Activated CD8-positive, alpha-beta memory T cell treated with anti-CD3 and anti-CD28 coated beads, Interleukin-2, amount 10 ng/mL, durations not matched to agents 7 days and 5 days (primary cell): ENCODE results near the gene TSSK6. TPM values are rescaled to one million over a fixed set of nuclear protein-coding genes. Genes with fewer than 3 reads are reported as not detected.

Experiments
- ATAC-seq: fragments of 150-1000 bp; cut with Tn5 transposase; one replicate; pipeline ENCODE4 v1.10.0; 2021; ENCODE audit warnings: moderate library complexity
- CTCF ChIA-PET: fragments of 350-600 bp; sonication (Branson Sonifier 250); formaldehyde crosslinking; loops from one replicate; lab custom pipeline; 2021; ENCODE audit warnings: antibody characterized with exemption; lab: Charles Lee
- DNase-seq: peaks from one replicate; pipeline ENCODE4 v3.0.0-alpha.2; 2020
- H3K27ac Mint-ChIP-seq: one replicate; pipeline ENCODE4 v1.8.0; 2021; ENCODE audit warnings: mild to moderate bottlenecking, mixed read lengths
- H3K27me3 Mint-ChIP-seq: one replicate; pipeline ENCODE4 v1.8.0; 2021; ENCODE audit warnings: mixed read lengths
- H3K36me3 Mint-ChIP-seq: one replicate; pipeline ENCODE4 v1.8.0; 2021; ENCODE audit warnings: mild to moderate bottlenecking, mixed read lengths
- H3K4me1 Mint-ChIP-seq: one replicate; pipeline ENCODE4 v1.8.0; 2021; ENCODE audit warnings: mixed read lengths
- H3K4me3 Mint-ChIP-seq: one replicate; pipeline ENCODE4 v1.8.0; 2021; ENCODE audit warnings: mild to moderate bottlenecking, moderate library complexity, mixed read lengths
- H3K9me3 Mint-ChIP-seq: one replicate; pipeline ENCODE4 v1.8.0; 2022; ENCODE audit warnings: low read depth, mixed read lengths
- total RNA-seq, 2 experiments: library from RNA; stranded (reverse); gene quantifications; one replicate each; pipeline ENCODE4 v1.2.3, GENCODE V29; 2021

Gene TSSK6
- total RNA-seq, 2 experiments from 2014 or later: 4.2 to 6.3 TPM

- CTCF ChIA-PET: interaction anchor here (0.6 to 5.9 kb wide), 8 partner anchors 34 to 318 kb away, joined by 3 to 145 read pairs (median 8); partner anchors contain the start of gene GATAD2A
- Mint-ChIP-seq H3K4me1 (peaks cover 35% of the 10 kb centered on the region), H3K27me3 (no peaks in the 10 kb centered on the region), H3K4me3 (no peak overlapping the region), H3K9me3 (no peaks in the 10 kb centered on the region), H3K36me3 (peaks cover 31% of the 10 kb centered on the region), H3K27ac (no peak overlapping the region)
- no peak for ATAC-seq
- no peak for DNase-seq
Measured at GRCh38 chr19:19492026-19492610, 23.2 kb downstream of the TSSK6 start.

GRCh38 chr19:19491321-19492025 is 23.9 kb downstream of the TSSK6 start:
- H3K27ac Mint-ChIP-seq: no peak overlapping the region
- H3K9me3 Mint-ChIP-seq: no peaks in the 10 kb centered on the region
- H3K27me3 Mint-ChIP-seq: no peaks in the 10 kb centered on the region
- no peak overlapping the region for H3K4me3 Mint-ChIP-seq
- H3K4me1 Mint-ChIP-seq: peaks cover 38% of the 10 kb centered on the region
- DNase-seq (no peak), ATAC-seq (no peak)
- CTCF ChIA-PET: interaction anchor here (0.9 to 5.9 kb wide), 26 partner anchors 15 to 346 kb away, joined by 3 to 145 read pairs (median 10); partner anchors contain the start of gene GATAD2A
- peaks cover 27% of the 10 kb centered on the region for H3K36me3 Mint-ChIP-seq

- H3K4me1 Mint-ChIP-seq: peaks cover 39% of the 10 kb centered on the region
- H3K9me3 Mint-ChIP-seq: no peaks in the 10 kb centered on the region
- CTCF ChIA-PET: interaction anchor here (0.7 to 5.9 kb wide), 44 partner anchors 14 to 901 kb away, joined by 3 to 145 read pairs (median 6); partner anchors contain the start of genes BORCS8, GATAD2A, NDUFA13 and RFXANK
- peak; percentile 16 for ATAC-seq
- peaks cover 19% of the 10 kb centered on the region for H3K36me3 Mint-ChIP-seq
- H3K4me3 Mint-ChIP-seq: no peak overlapping the region
- no peaks in the 10 kb centered on the region for H3K27me3 Mint-ChIP-seq
- H3K27ac Mint-ChIP-seq: peak overlapping the region; percentile 95
- DNase-seq: peak; percentile 89
Measured at GRCh38 chr19:19490214-19490968, 25.0 kb downstream of the TSSK6 start.

GRCh38 chr19:19489804-19490204 is 25.5 kb downstream of the TSSK6 start:
- H3K27ac Mint-ChIP-seq: peak overlapping the region; percentile 95
- peak overlapping the region; percentile 43 for H3K4me3 Mint-ChIP-seq
- DNase-seq (no peak), ATAC-seq (peak; percentile 6)
- H3K9me3 Mint-ChIP-seq: no peaks in the 10 kb centered on the region
- CTCF ChIA-PET: interaction anchor here (0.7 to 5.9 kb wide), 40 partner anchors 14 to 900 kb away, joined by 3 to 145 read pairs (median 6); partner anchors contain the start of genes BORCS8, GATAD2A, NDUFA13 and RFXANK
- no peaks in the 10 kb centered on the region for H3K27me3 Mint-ChIP-seq
- peaks cover 44% of the 10 kb centered on the region for H3K4me1 Mint-ChIP-seq
- peaks cover 16% of the 10 kb centered on the region for H3K36me3 Mint-ChIP-seq

- H3K4me1 Mint-ChIP-seq: peaks cover 44% of the 10 kb centered on the region
- H3K4me3 Mint-ChIP-seq: peak overlapping the region; percentile 43
- H3K27me3 Mint-ChIP-seq: no peaks in the 10 kb centered on the region
- no peaks in the 10 kb centered on the region for H3K9me3 Mint-ChIP-seq
- peak overlapping the region; percentile 95 for H3K27ac Mint-ChIP-seq
- DNase-seq (peak; percentile 99), ATAC-seq (peak; percentile 87)
- CTCF ChIA-PET: interaction anchor here (0.9 to 5.9 kb wide), 24 partner anchors 13 to 343 kb away, joined by 3 to 145 read pairs (median 10); partner anchors contain the start of genes GATAD2A and NDUFA13
- H3K36me3 Mint-ChIP-seq: peaks cover 11% of the 10 kb centered on the region
Measured at GRCh38 chr19:19488875-19489690, 26.3 kb downstream of the TSSK6 start.

GRCh38 chr19:19487950-19488874 is 27.1 kb downstream of the TSSK6 start:
- DNase-seq: no peak

GRCh38 chr19:19487077-19487949 is 28.0 kb downstream of the TSSK6 start:
- DNase-seq (no peak), ATAC-seq (no peak)
- Mint-ChIP-seq H3K4me3 (no peak overlapping the region), H3K9me3 (no peaks in the 10 kb centered on the region), H3K4me1 (peaks cover 48% of the 10 kb centered on the region), H3K27me3 (no peaks in the 10 kb centered on the region), H3K36me3 (peaks cover 6% of the 10 kb centered on the region), H3K27ac (peak overlapping the region; percentile 95)
- CTCF ChIA-PET: interaction anchor here (0.8 to 5.9 kb wide), 8 partner anchors 11 to 123 kb away, joined by 3 to 145 read pairs (median 15); partner anchors contain the start of gene GATAD2A

More at GRCh38 chr19:19487950-19488874, 27.1 kb downstream of the TSSK6 start:
- no peaks in the 10 kb centered on the region for H3K27me3 Mint-ChIP-seq
- CTCF ChIA-PET: interaction anchor here (0.8 to 5.9 kb wide), 12 partner anchors 12 to 342 kb away, joined by 3 to 145 read pairs (median 11); partner anchors contain the start of genes GATAD2A and NDUFA13
- H3K4me1 Mint-ChIP-seq: peaks cover 46% of the 10 kb centered on the region
- no peak for ATAC-seq
- no peaks in the 10 kb centered on the region for H3K9me3 Mint-ChIP-seq
- peaks cover 7% of the 10 kb centered on the region for H3K36me3 Mint-ChIP-seq
- H3K4me3 Mint-ChIP-seq: peak overlapping the region; percentile 43
- H3K27ac Mint-ChIP-seq: peak overlapping the region; percentile 95

DNA sequence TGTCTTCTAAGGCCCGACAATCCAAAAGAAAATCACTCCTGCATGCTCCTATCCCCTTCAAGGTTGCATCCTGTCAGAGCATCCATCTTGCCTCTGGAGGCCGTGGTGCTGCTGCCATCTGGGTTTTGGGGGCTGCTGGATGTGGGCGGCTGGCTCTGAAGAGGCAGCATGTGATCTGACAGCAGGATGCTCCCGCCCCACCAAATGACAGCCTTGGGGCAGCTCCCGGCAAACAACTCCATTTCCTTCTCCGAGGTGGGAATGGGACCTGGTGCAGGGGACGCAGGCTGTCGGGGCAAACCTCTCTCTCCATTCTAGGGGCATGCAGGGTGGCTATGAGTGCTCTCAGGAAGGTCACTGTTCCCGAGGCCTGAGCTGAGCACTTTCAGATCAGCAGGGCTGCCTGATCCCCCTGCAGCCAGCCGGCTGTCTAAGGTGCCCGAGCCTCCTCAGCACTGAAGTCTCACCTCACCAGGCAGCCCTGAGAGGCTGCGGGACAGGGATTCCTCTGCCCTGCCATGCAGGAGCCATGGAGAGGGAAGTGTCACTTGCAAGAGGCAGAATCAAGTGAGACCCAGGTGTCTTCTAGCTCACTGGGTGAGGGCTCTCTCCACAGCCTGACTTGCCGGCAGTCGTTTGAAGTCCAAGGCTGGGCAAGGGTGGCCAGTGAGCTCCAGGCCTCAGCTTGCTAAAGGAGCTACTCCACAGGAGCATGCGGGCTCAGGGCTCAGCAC is 28.8 kb downstream of the TSSK6 start:
- no peaks in the 10 kb centered on the region for H3K27me3 Mint-ChIP-seq
- ATAC-seq (no peak), DNase-seq (no peak)
- no peak overlapping the region for H3K4me3 Mint-ChIP-seq
- no peaks in the 10 kb centered on the region for H3K9me3 Mint-ChIP-seq
- H3K4me1 Mint-ChIP-seq: peaks cover 49% of the 10 kb centered on the region
- peaks cover 7% of the 10 kb centered on the region for H3K36me3 Mint-ChIP-seq
- CTCF ChIA-PET: interaction anchor here (5.1 kb wide), 1 partner anchor 80 kb away, joined by 62 read pairs; the partner anchor contains the start of gene GATAD2A
- peak overlapping the region; percentile 17 for H3K27ac Mint-ChIP-seq

- CTCF ChIA-PET: interaction anchor here (1.2 kb wide), 1 partner anchor 30 kb away, joined by 4 read pairs; the partner anchor contains the start of genes NDUFA13 and TSSK6
- no peak overlapping the region for H3K4me3 Mint-ChIP-seq
- peaks cover 55% of the 10 kb centered on the region for H3K4me1 Mint-ChIP-seq
- ATAC-seq (no peak), DNase-seq (no peak)
- peaks cover 7% of the 10 kb centered on the region for H3K36me3 Mint-ChIP-seq
- no peaks in the 10 kb centered on the region for H3K27me3 Mint-ChIP-seq
- no peak overlapping the region for H3K27ac Mint-ChIP-seq
- H3K9me3 Mint-ChIP-seq: no peaks in the 10 kb centered on the region
Measured at GRCh38 chr19:19485998-19486290, 29.4 kb downstream of the TSSK6 start.

GRCh38 chr19:19485161-19485997 is 30.0 kb downstream of the TSSK6 start:
- no peaks in the 10 kb centered on the region for H3K27me3 Mint-ChIP-seq
- no peak for ATAC-seq
- H3K9me3 Mint-ChIP-seq: no peaks in the 10 kb centered on the region
- CTCF ChIA-PET: interaction anchor here (0.9 to 1.2 kb wide), 3 partner anchors 26 to 124 kb away, joined by 3 to 4 read pairs (median 3); partner anchors contain the start of genes NDUFA13 and TSSK6
- peaks cover 59% of the 10 kb centered on the region for H3K4me1 Mint-ChIP-seq
- no peak for DNase-seq
- peak overlapping the region; percentile 67 for H3K27ac Mint-ChIP-seq
- no peak overlapping the region for H3K4me3 Mint-ChIP-seq
- peaks cover 6% of the 10 kb centered on the region for H3K36me3 Mint-ChIP-seq
